HPDE6-E6E7 (cell line): ENCODE results near the gene MYCT1.
"Not testable (repeated sequence)": the region's sequence is repeated elsewhere in the genome, so short reads cannot be mapped to it uniquely, and the experiment has no call there.

ENCODE experiments used
- DNase-seq: peaks from one replicate; pipeline ENCODE4 v3.0.0; 2011; ENCODE audit warnings: missing footprints; ENCODE audit errors: extremely low spot score

MYCT1 gene, protein sequence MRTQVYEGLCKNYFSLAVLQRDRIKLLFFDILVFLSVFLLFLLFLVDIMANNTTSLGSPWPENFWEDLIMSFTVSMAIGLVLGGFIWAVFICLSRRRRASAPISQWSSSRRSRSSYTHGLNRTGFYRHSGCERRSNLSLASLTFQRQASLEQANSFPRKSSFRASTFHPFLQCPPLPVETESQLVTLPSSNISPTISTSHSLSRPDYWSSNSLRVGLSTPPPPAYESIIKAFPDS

DNA sequence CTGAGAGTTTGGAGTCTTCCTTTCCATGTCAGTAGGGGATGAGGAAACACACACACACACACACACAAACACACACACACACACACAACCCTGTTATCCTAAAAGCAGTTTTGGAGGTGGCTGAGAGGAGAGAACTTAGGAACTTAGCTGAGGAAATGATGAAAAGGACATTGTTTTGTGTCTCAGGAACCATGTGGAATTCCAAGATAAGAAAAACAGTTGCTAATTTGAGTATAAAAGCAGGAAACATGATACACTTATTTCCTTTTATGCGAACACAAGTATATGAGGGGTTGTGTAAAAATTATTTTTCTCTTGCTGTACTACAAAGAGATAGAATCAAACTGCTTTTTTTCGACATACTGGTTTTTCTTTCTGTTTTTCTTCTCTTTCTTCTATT, at the start of gene MYCT1:
Gene MYCT1, plus strand, starts transcription at position 264 of the 400 bp plus-strand sequence. Its CDS starts 6 bp downstream, at position 270.
- no peak for DNase-seq

GRCh38 chr6:152648105-152648504, 49.6 kb upstream of the MYCT1 start:
- DNase-seq, result no peak

DNA sequence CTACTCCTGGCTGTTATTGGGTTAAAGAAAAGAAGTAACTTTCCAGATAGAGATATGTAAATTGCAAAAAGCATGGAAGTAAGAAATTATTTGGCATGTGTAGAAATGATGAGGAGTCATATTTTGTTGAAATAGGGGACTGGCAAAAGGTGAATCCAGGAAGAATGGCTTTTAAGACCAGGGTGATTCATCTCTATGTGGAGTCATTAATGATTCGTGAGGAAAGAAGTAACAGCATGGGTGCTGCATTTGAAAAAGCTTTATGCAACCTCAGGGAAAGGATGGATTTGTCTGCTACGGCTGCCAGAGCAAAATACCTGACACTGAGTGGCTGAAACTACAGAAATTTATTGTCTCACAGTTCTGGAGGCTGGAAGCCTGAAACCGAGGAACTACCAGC, 45.7 kb upstream of the MYCT1 start:
- DNase-seq, result no peak

GRCh38 chr6:152661776-152662175, 35.9 kb upstream of the MYCT1 start:
- DNase-seq, result no peak

DNA sequence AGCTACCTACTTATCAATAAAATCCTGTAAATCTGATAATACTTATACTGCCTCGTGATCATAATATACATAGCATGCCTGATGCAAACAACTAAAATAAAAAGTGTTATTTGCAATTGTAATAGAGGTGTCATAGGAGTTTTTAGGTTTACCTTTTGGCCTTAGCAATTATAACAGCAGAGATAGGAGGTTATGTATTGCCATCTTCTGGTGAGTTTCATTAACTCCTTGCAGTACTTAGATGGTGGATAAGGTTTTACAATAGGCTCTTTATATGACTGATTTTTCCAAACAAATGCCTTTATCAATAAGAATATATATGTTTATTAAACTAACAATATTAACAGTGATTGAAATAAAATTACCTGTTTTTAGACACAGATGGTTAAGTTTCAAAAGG, 27.8 kb upstream of the MYCT1 start:
- DNase-seq, result peak; percentile 3

DNA sequence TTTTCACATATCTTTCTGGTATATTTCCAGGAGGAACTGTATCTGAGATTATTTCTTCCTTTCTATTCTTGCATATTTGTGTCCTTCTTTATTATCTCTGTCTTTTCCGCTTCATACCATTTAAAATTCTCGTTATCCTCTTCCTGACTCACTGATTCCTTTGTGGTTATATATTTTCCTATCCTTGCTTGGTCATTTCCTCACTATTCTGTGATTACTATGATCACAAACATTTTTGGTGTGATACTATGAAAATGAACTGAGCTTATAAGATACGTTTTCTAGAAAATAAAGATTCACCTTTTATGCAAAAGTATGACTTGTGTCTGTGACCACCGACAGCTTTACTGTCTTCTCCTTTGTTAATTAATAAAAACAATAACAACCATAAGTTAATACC, 26.5 kb upstream of the MYCT1 start:
- no peak for DNase-seq

DNA sequence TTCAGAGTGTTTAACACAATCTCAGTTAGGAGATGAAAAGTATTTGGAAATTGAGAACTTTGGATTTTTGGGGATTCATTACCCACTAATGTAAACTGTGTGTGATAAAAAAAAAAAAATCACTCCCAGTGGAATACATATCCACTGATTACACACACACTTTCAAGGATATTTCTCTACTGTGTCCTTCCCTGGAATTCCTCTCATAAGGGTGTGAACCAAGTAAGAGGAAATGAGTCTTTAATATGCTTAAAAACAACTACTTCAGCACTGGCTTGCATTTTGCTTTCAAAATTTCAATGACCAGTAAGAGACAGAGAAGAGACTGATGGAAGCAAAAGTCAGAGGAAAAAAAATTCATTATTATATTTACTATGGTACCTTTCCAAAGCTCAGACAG, 24.5 kb upstream of the MYCT1 start:
- no peak for DNase-seq

GRCh38 chr6:152680151-152680550, 17.5 kb upstream of the MYCT1 start:
- no peak for DNase-seq

DNA sequence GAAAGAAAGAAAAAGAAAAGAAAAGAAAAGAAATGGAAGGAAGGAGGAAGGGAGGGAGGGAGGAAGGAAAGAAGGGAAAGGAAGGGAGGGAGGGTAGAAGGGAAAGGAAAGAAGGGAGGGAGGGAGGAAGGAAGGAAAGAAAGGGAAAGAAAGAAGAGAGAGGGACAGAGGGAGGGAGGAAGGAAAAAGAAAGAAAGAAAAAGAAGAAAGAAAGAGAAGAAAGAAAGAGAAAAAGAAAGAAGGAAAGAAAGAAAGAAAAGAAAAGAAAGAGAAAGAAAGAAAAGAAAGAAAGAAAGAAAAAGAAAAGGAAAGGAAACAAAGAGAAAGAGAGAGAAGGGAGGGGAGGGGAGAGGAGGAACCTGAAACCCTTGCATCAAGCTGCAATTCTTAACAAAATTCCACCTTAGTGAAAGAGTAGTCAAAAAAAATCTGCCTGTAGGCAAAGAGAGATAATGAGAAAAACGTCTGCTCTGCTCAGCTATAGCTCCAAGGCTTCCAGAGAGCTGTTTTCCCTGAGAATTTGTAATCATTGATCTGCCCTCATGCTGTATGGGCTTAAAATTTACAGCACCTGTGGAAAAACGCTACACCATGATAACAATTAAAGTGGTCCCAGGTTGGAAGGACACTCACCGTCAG, 16.7 kb upstream of the MYCT1 start:
- no peak for DNase-seq

DNA sequence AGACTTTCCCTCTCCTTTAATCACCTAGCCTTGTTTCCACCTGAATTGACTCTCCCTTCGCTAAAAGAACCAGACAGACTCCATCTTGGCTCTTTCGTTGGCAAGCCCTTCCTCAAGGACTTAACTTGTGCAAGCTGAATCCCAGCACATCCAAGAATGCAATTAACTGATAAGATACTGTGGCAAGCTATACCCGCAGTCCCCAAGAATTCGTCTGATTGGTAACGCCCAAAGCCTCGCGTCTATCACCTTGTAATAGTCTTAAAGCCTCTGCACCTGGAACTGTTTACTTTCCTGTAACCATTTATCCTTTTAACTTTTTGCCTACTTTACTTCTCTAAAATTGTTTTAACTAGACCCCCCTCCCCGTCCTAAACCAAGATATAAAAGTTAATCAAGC, 15.6 kb upstream of the MYCT1 start:
- no peak for DNase-seq

DNA sequence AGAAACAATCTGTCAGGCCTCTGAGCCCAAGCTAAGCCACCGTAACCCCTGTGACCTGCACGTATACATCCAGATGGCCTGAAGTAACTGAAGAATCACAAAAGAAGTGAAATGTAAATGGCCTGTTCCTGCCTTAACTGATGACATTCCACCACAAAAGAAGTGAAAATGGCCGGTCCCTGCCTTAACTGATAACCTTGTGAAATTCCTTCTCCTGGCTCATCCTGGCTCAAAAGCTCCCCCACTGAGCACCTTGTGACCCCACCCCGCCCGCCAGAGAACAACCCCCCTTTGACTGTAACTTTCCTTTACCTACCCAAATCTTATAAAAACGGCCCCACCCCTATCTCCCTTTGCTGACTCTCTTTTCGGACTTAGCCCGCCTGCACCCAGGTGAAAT, 14.8 kb upstream of the MYCT1 start:
- not testable (repeated sequence) for DNase-seq

- no peak for DNase-seq
Observed at GRCh38 chr6:152685819-152686218, 11.9 kb upstream of the MYCT1 start.

GRCh38 chr6:152695372-152696045, 2.2 kb upstream of the MYCT1 start:
- DNase-seq, result no peak

DNA sequence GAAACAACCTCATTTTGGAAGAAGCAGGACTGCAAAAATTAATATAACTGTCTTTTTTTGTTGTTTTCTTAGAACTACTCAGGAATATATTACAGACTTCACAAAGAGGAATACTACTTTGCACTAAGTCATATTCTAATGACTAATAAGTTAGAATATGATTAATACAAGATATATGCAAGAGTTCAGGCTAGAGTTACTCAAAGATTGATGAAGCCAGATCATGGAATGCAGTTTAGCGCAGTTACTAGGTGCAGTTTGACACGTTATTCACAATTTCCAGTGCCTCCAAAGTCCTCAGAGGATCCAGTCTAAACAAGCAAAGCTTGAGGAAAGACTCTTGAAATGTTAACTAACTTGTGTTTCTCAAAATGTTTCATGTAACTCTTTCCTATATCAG, 1.2 kb upstream of the MYCT1 start:
- DNase-seq, result peak; percentile 49

DNA sequence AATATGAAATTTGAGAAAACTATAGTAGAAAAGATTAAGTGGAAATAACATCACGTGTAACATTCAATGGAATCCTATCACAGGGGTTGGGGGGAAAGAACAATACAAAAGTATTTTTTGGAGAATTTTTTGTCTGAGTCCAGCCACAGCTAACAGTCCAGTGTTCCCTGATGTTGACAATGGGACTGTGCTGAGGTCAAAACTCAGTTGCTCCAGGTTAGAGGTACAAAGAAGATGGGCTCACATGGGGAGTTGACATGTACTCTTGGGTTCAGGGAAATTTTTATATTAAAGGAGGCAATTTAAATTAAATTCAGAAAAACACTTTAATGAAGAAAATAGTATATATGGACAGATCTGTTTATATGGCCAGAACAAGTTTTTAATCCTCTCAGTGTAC, 995 bp downstream of the MYCT1 start:
- DNase-seq, result no peak

DNA sequence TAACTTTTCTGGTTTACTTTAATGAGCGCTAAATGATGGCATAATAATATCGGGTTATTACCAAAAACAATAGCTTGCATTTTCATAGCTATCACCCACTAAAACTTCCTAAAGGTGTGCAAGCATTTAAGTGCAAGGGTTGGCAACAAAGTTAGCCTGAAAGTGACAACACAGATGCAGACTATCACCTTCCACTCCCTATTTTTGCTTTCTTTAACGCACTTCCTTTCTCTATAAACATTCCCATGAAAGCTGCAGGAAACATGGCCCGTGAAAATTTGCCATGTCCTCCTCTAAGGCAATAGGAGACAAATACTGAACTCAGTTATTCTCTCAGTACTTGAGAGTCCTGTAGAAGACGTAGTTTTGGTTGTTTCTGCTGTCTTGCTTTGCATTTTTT, 2.7 kb downstream of the MYCT1 start:
- no peak for DNase-seq

DNA sequence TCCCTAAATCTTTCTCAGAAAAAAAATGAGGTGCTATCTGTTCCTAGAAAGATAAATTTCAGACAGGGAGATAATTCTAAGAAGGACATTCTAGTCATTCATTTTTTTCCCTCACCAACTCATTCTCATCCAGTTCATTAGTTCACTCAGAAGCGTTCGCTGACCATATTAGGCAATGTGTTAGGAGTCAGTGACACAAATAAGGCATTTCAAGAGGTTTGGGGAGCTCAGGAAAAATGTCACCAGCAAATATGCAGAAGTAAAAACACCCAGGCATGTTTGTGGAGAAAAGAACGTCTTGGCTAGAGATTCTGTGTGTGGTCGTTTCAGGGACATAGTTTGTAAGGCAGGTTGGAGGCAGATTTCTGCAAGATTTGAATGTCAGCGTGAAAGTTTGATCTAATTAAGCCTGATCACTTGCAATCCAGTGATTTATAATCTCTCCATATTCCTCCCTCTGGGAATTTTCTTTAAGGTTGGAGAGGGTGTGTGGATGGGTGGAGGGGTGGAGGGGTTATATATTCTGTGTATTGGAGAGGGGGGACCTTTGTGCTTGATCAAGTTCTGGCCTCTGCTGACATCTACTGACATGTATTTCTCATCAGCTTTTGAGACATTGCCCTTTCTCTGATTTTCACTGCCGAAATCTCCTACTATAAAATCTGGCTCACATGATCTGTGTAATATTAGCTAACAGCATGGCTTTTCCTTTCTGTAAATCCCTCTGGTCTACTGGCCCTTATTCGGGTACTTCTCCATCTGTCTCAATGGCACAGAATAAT, 3.6 kb downstream of the MYCT1 start:
- no peak for DNase-seq

- no peak for DNase-seq
Observed at GRCh38 chr6:152701863-152702401, 4.2 kb downstream of the MYCT1 start.

DNA sequence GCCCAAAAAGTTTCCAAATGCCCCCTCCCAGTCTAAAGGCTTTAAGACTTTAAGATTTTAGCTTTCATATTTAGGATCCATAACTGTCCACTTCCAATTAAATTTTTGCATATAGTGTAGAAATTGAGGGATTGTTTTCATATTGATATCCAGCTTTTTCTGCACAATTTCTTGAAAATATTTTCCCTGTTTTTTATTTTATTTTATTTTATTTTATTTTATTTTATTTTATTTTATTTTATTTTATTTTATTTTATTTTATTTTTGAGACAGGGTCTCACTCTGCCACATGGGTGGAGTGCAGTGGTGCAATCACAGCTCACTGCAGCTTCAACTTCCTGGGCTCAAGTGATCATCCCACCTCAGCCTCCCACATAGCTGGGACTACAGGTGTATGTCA, 6.1 kb downstream of the MYCT1 start:
- not testable (repeated sequence) for DNase-seq

DNA sequence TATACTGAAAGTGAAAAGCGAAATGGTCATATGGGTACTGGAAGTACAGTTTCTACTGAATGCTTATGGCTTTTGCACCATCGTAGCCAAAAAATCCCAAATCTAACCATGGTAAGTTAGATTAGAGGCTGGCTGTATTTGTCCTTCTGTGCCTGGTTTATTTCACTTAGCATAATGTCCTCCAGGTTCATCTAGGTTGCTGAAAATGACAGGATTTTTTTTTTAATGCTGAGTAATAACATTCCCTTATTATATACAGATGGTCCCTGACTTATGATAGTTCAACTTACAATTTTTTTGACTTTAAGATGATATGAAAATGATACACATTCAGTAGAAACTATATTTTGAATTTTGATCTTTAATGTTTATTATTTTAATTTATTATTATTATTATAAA, 7.6 kb downstream of the MYCT1 start:
- no peak for DNase-seq

GRCh38 chr6:152716322-152716721, 18.6 kb downstream of the MYCT1 start:
- DNase-seq, result no peak

GRCh38 chr6:152720974-152721373, 23.3 kb downstream of the MYCT1 start:
- peak; percentile 34 for DNase-seq
